Hematopoietic multipotent progenitor cell (in vitro differentiated cells): Measurements from ENCODE around the gene THSD7B. TPM values are rescaled to one million over a fixed set of nuclear protein-coding genes. Genes with fewer than 3 reads are reported as not detected.
"Not testable (repeated sequence)": the region's sequence is repeated elsewhere in the genome, so short reads cannot be mapped to it uniquely, and the experiment has no call there.

Source experiments
- DNase-seq, 3 donors: peaks; one replicate each; pipeline ENCODE4 v3.0.0-alpha.2; 2011 to 2015; ENCODE audit warnings: low read depth in 2 of 3, low spot score in 2 of 3
- total RNA-seq: library from RNA; depleted of rRNA; stranded (reverse); fragments of >200 nt; gene quantifications from one replicate; pipeline ENCODE4 v1.2.3, GENCODE V29; 2012

Gene THSD7B
- total RNA-seq, 1 donor, result not detected

- DNase-seq, result no peak
Observed at GRCh38 chr2:137232076-137232475, 466.7 kb downstream of the THSD7B start.

GRCh38 chr2:137233091-137233490 is 467.7 kb downstream of the THSD7B start:
- DNase-seq, result no peak

GRCh38 chr2:137237055-137237454 is 471.7 kb downstream of the THSD7B start:
- DNase-seq, result no peak

- DNase-seq, result no peak
Observed at GRCh38 chr2:137238065-137238464, 472.7 kb downstream of the THSD7B start.

GRCh38 chr2:137249463-137250130 is 484.3 kb downstream of the THSD7B start:
- DNase-seq, result no peak

- DNase-seq, result no peak
Observed at GRCh38 chr2:137250401-137250800, 485.1 kb downstream of the THSD7B start.

- DNase-seq, result no peak
Observed at GRCh38 chr2:137251045-137251444, 485.7 kb downstream of the THSD7B start.

GRCh38 chr2:137252934-137253333 is 487.6 kb downstream of the THSD7B start:
- DNase-seq, result no peak

GRCh38 chr2:137254052-137254451 is 488.7 kb downstream of the THSD7B start:
- no peak for DNase-seq

- no peak for DNase-seq
Observed at GRCh38 chr2:137255345-137255744, 490.0 kb downstream of the THSD7B start.

GRCh38 chr2:137255990-137256389 is 490.6 kb downstream of the THSD7B start:
- DNase-seq, result no peak

GRCh38 chr2:137261881-137262585 is 496.7 kb downstream of the THSD7B start:
- no peak for DNase-seq

GRCh38 chr2:137262594-137262993 is 497.2 kb downstream of the THSD7B start:
- DNase-seq, result no peak

GRCh38 chr2:137287913-137288639 is 522.7 kb downstream of the THSD7B start:
- no peak for DNase-seq

GRCh38 chr2:137291836-137292570 is 526.7 kb downstream of the THSD7B start:
- no peak for DNase-seq

- no peak for DNase-seq
Observed at GRCh38 chr2:137298377-137298776, 533.0 kb downstream of the THSD7B start.

- no peak for DNase-seq
Observed at GRCh38 chr2:137300987-137301386, 535.6 kb downstream of the THSD7B start.

- DNase-seq, result no peak
Observed at GRCh38 chr2:137302957-137303356, 537.6 kb downstream of the THSD7B start.

- DNase-seq, result no peak
Observed at GRCh38 chr2:137316075-137316474, 550.7 kb downstream of the THSD7B start.

- no peak for DNase-seq
Observed at GRCh38 chr2:137321566-137321965, 556.2 kb downstream of the THSD7B start.

GRCh38 chr2:137331562-137331961 is 566.2 kb downstream of the THSD7B start:
- DNase-seq, result not testable (repeated sequence)
